ENCODE data around the gene TXLNA.
"Not testable (repeated sequence)": the region's sequence is repeated elsewhere in the genome, so short reads cannot be mapped to it uniquely, and the experiment has no call there.

TXLNA gene
- total RNA-seq, result 111 reads per million, percentile 84 among the genes with 10 or more reads in this experiment

GRCh38 chr1:32179443-32180185 lies at the start of gene TXLNA:
Gene TXLNA, plus strand, starts transcription at chr1:32179675. Its CDS starts 671 bp downstream, at chr1:32180346.
- peak; percentile 82 for DNase-seq

GRCh38 chr1:32133950-32134280 lies 45.6 kb upstream of the TXLNA start:
- not testable (repeated sequence) for DNase-seq

GRCh38 chr1:32137111-32137510 lies 42.4 kb upstream of the TXLNA start:
- no peak for DNase-seq

- DNase-seq, result no peak
Measured at GRCh38 chr1:32138965-32139364, 40.5 kb upstream of the TXLNA start.

- no peak for DNase-seq
Measured at GRCh38 chr1:32142446-32143301, 36.8 kb upstream of the TXLNA start.

GRCh38 chr1:32143302-32143695 lies 36.2 kb upstream of the TXLNA start:
- DNase-seq, result not testable (repeated sequence)

GRCh38 chr1:32144033-32144432 lies 35.4 kb upstream of the TXLNA start:
- DNase-seq, result no peak

- not testable (repeated sequence) for DNase-seq
Measured at GRCh38 chr1:32147799-32148198, 31.7 kb upstream of the TXLNA start.

- DNase-seq, result no peak
Measured at GRCh38 chr1:32150847-32151246, 28.6 kb upstream of the TXLNA start.

GRCh38 chr1:32151319-32151787 lies 28.1 kb upstream of the TXLNA start:
- DNase-seq, result no peak

GRCh38 chr1:32159189-32159588 lies 20.3 kb upstream of the TXLNA start:
- no peak for DNase-seq

GRCh38 chr1:32163405-32163804 lies 16.1 kb upstream of the TXLNA start:
- DNase-seq, result no peak

GRCh38 chr1:32165633-32166032 lies 13.8 kb upstream of the TXLNA start:
- DNase-seq, result not testable (repeated sequence)

GRCh38 chr1:32170991-32171390 lies 8.5 kb upstream of the TXLNA start:
- DNase-seq, result no peak

- no peak for DNase-seq
Measured at GRCh38 chr1:32172621-32173245, 6.7 kb upstream of the TXLNA start.

GRCh38 chr1:32178380-32179192 lies 889 bp upstream of the TXLNA start:
- no peak for DNase-seq

- DNase-seq, result no peak
Measured at GRCh38 chr1:32179193-32179442, 357 bp upstream of the TXLNA start.

GRCh38 chr1:32180186-32181060 lies 948 bp downstream of the TXLNA start:
- DNase-seq, result no peak

GRCh38 chr1:32181065-32181464 lies 1.6 kb downstream of the TXLNA start:
- DNase-seq, result no peak

- DNase-seq, result no peak
Measured at GRCh38 chr1:32181563-32181962, 2.1 kb downstream of the TXLNA start.

- no peak for DNase-seq
Measured at GRCh38 chr1:32182060-32182459, 2.6 kb downstream of the TXLNA start.

GRCh38 chr1:32184650-32185049 lies 5.2 kb downstream of the TXLNA start:
- no peak for DNase-seq
